Measurements from ENCODE around the gene METAP1D. TPM values are rescaled to one million over a fixed set of nuclear protein-coding genes. Genes with fewer than 3 reads are reported as not detected.

Gene METAP1D
- polyA plus RNA-seq, 1 experiment = 8.3 TPM

GRCh38 chr2:172102391-172103359, 102.9 kb downstream of the METAP1D start, which contains the start of gene DLX2:
DLX2 (minus strand) TSS chr2:172102900; CDS start chr2:172102538, 362 bp downstream.
- no peak for TF ChIP-seq CTCF (IDR thresholded peaks at IDR 0.05; ENCODE audit: low read depth, low read length)
- CTCF ChIA-PET = interaction anchor here (0.7 to 7.5 kb wide), 14 partner anchors 11 to 529 kb away, joined by 3 to 137 read pairs (median 4); no protein-coding TSS in a partner anchor
- POLR2A ChIA-PET = interaction anchor here (0.5 to 1.7 kb wide), 10 partner anchors 10 to 560 kb away, joined by 3 to 10 read pairs (median 3); partner anchors contain the start of genes DLX1, ITGA6 and SLC25A12
- H3K9me3 ChIP-seq (ENCODE audit: control insufficient read depth, insufficient read depth, low read length) = no peaks in the 10 kb centered on the region; the same call in 1 of the 2 replicates
- peak within 1 kb of the TSS; percentile 76 for H3K4me3 ChIP-seq (ENCODE audit: low read depth, low read length)
- no peak within 1 kb of the TSS for H3K27ac ChIP-seq (ENCODE audit: low read depth, low read length)
- DNase-seq (ENCODE audit: low read depth, low spot score) = peak; percentile 57
- peaks cover 2% of the 10 kb centered on the region for H3K27me3 ChIP-seq (ENCODE audit: control insufficient read depth, insufficient read depth, low read length)

GRCh38 chr2:172103471-172104272, 103.9 kb downstream of the METAP1D start:
- Histone ChIP-seq H3K4me3 (ENCODE audit: low read depth, low read length) (peak overlapping the region; percentile 76; the same call in 1 of the 2 replicates), H3K27me3 (ENCODE audit: control insufficient read depth, insufficient read depth, low read length) (peaks cover 2% of the 10 kb centered on the region), H3K9me3 (ENCODE audit: control insufficient read depth, insufficient read depth, low read length) (peaks cover 4% of the 10 kb centered on the region; the same call in 1 of the 2 replicates), H3K27ac (ENCODE audit: low read depth, low read length) (no peak overlapping the region)
- CTCF ChIA-PET = interaction anchor here (0.7 to 7.5 kb wide), 16 partner anchors 10 to 530 kb away, joined by 3 to 137 read pairs (median 4); no protein-coding TSS in a partner anchor
- peak; percentile 98 for TF ChIP-seq CTCF (IDR thresholded peaks at IDR 0.05; ENCODE audit: low read depth, low read length)
- DNase-seq (ENCODE audit: low read depth, low spot score) = peak; percentile 67
- POLR2A ChIA-PET = interaction anchor here (0.8 to 1.7 kb wide), 3 partner anchors 19 to 392 kb away, joined by 3 to 10 read pairs (median 3); partner anchors contain the start of genes DLX1 and ITGA6

- peak overlapping the region; percentile 57 for H3K4me3 ChIP-seq (ENCODE audit: low read depth, low read length)
- POLR2A ChIA-PET = no interaction called here
- DNase-seq (ENCODE audit: low read depth, low spot score) = no peak
- H3K27ac ChIP-seq (ENCODE audit: low read depth, low read length) = no peak overlapping the region
- peaks cover 4% of the 10 kb centered on the region; the same call in 1 of the 2 replicates for H3K9me3 ChIP-seq (ENCODE audit: control insufficient read depth, insufficient read depth, low read length)
- peaks cover 2% of the 10 kb centered on the region for H3K27me3 ChIP-seq (ENCODE audit: control insufficient read depth, insufficient read depth, low read length)
- CTCF ChIA-PET = interaction anchor here (0.6 to 7.5 kb wide), 12 partner anchors 9 to 532 kb away, joined by 3 to 137 read pairs (median 8); no protein-coding TSS in a partner anchor
- no peak for TF ChIP-seq CTCF (IDR thresholded peaks at IDR 0.05; ENCODE audit: low read depth, low read length)
These were observed 105.8 kb downstream of the METAP1D start for GRCh38 chr2:172105471-172106107.

- no peak for DNase-seq (ENCODE audit: low read depth, low spot score)
These were observed 106.6 kb downstream of the METAP1D start for GRCh38 chr2:172106108-172106961.

More at GRCh38 chr2:172106108-172106961, 106.6 kb downstream of the METAP1D start:
- H3K9me3 ChIP-seq (ENCODE audit: control insufficient read depth, insufficient read depth, low read length) = peaks cover 4% of the 10 kb centered on the region; the same call in 1 of the 2 replicates
- H3K27ac ChIP-seq (ENCODE audit: low read depth, low read length) = no peak overlapping the region
- CTCF ChIA-PET = interaction anchor here (0.6 to 7.5 kb wide), 31 partner anchors 9 to 555 kb away, joined by 3 to 137 read pairs (median 4); partner anchors contain the start of gene DLX1
- H3K4me3 ChIP-seq (ENCODE audit: low read depth, low read length) = peak overlapping the region; percentile 57
- peak; percentile 56 for TF ChIP-seq CTCF (IDR thresholded peaks at IDR 0.05; ENCODE audit: low read depth, low read length)
- POLR2A ChIA-PET = interaction anchor here (0.9 kb wide), 1 partner anchor 10 kb away, joined by 6 read pairs; no protein-coding TSS in a partner anchor
- H3K27me3 ChIP-seq (ENCODE audit: control insufficient read depth, insufficient read depth, low read length) = peaks cover 2% of the 10 kb centered on the region
